Neural progenitor cell (in vitro differentiated cells): Measurements from ENCODE around the gene CHRDL2. TPM values are rescaled to one million over a fixed set of nuclear protein-coding genes. Genes with fewer than 3 reads are reported as not detected.

Experiments used
- DNase-seq: peaks from one replicate; pipeline ENCODE4 v3.0.0-alpha.2; 2016; ENCODE audit warnings: low spot score
- H2AFZ ChIP-seq: fragments of 200-600 bp; sonication (generic); replicated peaks from 2 replicates; pipeline ENCODE4 v1.6.1; 2016; ENCODE audit warnings: antibody characterized with exemption
- H3F3A ChIP-seq: fragments of 200-600 bp; sonication (generic); 2 replicates; pipeline ENCODE4 v1.6.1; 2016; ENCODE audit warnings: antibody characterized with exemption, low read depth
- H3K27ac ChIP-seq: fragments of 200-600 bp; sonication (generic); 2 replicates; pipeline ENCODE4 v1.5.1; 2016; ENCODE audit warnings: mild to moderate bottlenecking
- H3K27me3 ChIP-seq: fragments of 200-600 bp; sonication (generic); 2 replicates; pipeline ENCODE4 v1.6.1; 2016; ENCODE audit warnings: mild to moderate bottlenecking, moderate library complexity
- H3K36me3 ChIP-seq: fragments of 200-600 bp; sonication (generic); 2 replicates; pipeline ENCODE4 v1.5.1; 2016
- H3K4me1 ChIP-seq: fragments of 200-600 bp; sonication (generic); 2 replicates; pipeline ENCODE4 v1.6.1; 2016; ENCODE audit warnings: mixed run types
- H3K4me2 ChIP-seq: fragments of 200-600 bp; sonication (generic); 2 replicates; pipeline ENCODE4 v1.6.1; 2016
- H3K4me3 ChIP-seq: fragments of 200-600 bp; sonication (generic); 2 replicates; pipeline ENCODE4 v1.5.1; 2016
- H3K79me2 ChIP-seq: fragments of 200-600 bp; sonication (generic); 2 replicates; pipeline ENCODE4 v1.6.1; 2016; ENCODE audit warnings: low read depth
- H3K9ac ChIP-seq: fragments of 200-600 bp; sonication (generic); 2 replicates; pipeline ENCODE4 v1.6.1; 2016
- H3K9me3 ChIP-seq: fragments of 200-600 bp; sonication (generic); 2 replicates; pipeline ENCODE4 v1.5.1; 2016; ENCODE audit warnings: low read depth
- H4K20me1 ChIP-seq: fragments of 200-600 bp; sonication (generic); 2 replicates; pipeline ENCODE4 v1.6.1; 2016; ENCODE audit warnings: low read depth
- H3K27ac Mint-ChIP-seq: 3 replicates; pipeline ENCODE4 v1.8.0; 2021; ENCODE audit warnings: mixed read lengths
- H3K27me3 Mint-ChIP-seq: 2 replicates; pipeline ENCODE4 v1.8.0; 2022; ENCODE audit warnings: low read depth, mild to moderate bottlenecking, inconsistent platforms, moderate library complexity, mixed read lengths; ENCODE audit not compliant: insufficient read depth
- H3K36me3 Mint-ChIP-seq: 3 replicates; pipeline ENCODE4 v1.8.0; 2021; ENCODE audit warnings: mixed read lengths
- H3K4me1 Mint-ChIP-seq: 3 replicates; pipeline ENCODE4 v1.8.0; 2021; ENCODE audit warnings: mixed read lengths
- H3K4me3 Mint-ChIP-seq: 3 replicates; pipeline ENCODE4 v1.8.0; 2021; ENCODE audit warnings: mild to moderate bottlenecking, moderate library complexity, mixed read lengths
- H3K9me3 Mint-ChIP-seq: 3 replicates; pipeline ENCODE4 v1.8.0; 2020; ENCODE audit warnings: mixed read lengths
- CTCF ChIP-seq: fragments of 200-600 bp; sonication (generic); IDR thresholded peaks from 2 replicates; pipeline ENCODE4 v1.5.1; 2017; ENCODE audit warnings: antibody characterized with exemption, mild to moderate bottlenecking
- EZH2 ChIP-seq: fragments of 200-600 bp; sonication (generic); IDR thresholded peaks from 2 replicates; pipeline ENCODE4 v1.6.1; 2017; ENCODE audit warnings: antibody characterized with exemption, mild to moderate bottlenecking, moderate library complexity
- EZH2phosphoT487 ChIP-seq: fragments of 200-600 bp; sonication (generic); IDR thresholded peaks from 2 replicates; pipeline ENCODE4 v1.6.1; 2017; ENCODE audit warnings: antibody characterized with exemption
- total RNA-seq: library from RNA; depleted of rRNA; stranded (reverse); fragments of >200 nt; gene quantifications from 2 replicates; pipeline ENCODE4 v1.2.3, GENCODE V29; 2015; ENCODE audit warnings: low replicate concordance

Gene CHRDL2
- total RNA-seq, 1 donor from 2014 or later = not detected

GRCh38 chr11:74777877-74778276, 46.7 kb upstream of the CHRDL2 start:
- H3K27ac ChIP-seq = no peak overlapping the region
- H4K20me1 ChIP-seq = peaks cover 57% of the 10 kb centered on the region
- no peak for TF ChIP-seq EZH2
- no peak for TF ChIP-seq CTCF
- no peak for TF ChIP-seq EZH2phosphoT487

DNA sequence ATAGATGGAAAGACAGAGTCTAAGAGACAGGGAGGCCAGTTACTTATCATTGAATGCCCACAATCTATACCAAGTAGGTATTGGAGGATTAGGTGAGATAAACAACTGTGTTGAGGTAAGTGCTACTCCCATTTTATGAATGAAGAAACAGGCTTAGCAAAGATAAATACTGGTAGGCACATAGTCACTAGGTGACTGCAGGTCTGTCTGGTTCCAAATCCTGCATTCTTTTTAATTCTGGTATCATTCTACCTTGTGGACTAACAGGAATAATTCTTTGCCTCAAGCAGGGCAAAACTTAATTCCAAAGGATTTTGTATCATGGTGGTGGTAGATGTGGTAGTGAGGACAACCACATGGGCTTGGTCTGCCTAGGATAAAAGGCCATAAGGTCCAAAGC, 45.8 kb upstream of the CHRDL2 start:
- TF ChIP-seq EZH2 (no peak), CTCF (no peak), EZH2phosphoT487 (no peak)
- peaks cover 88% of the 10 kb centered on the region for H3K79me2 ChIP-seq
- peaks cover 4% of the 10 kb centered on the region for H3K4me1 Mint-ChIP-seq

More at GRCh38 chr11:74777877-74778276, 46.7 kb upstream of the CHRDL2 start:
- H3K9ac ChIP-seq = no peak overlapping the region
- H3K79me2 ChIP-seq = peaks cover 87% of the 10 kb centered on the region
- Mint-ChIP-seq H3K4me1 (peaks cover 4% of the 10 kb centered on the region), H3K9me3 (no peaks in the 10 kb centered on the region), H3K27me3 (peaks cover 2% of the 10 kb centered on the region), H3K36me3 (peaks cover 7% of the 10 kb centered on the region), H3K4me3 (no peak overlapping the region), H3K27ac (no peak overlapping the region)
- H3K27me3 ChIP-seq = no peaks in the 10 kb centered on the region
- no peaks in the 10 kb centered on the region for H3K36me3 ChIP-seq
- no peak overlapping the region for H2AFZ ChIP-seq
- no peaks in the 10 kb centered on the region for H3K9me3 ChIP-seq
- H3K4me3 ChIP-seq = no peak overlapping the region
- DNase-seq = no peak
- H3F3A ChIP-seq = no peaks in the 10 kb centered on the region
- peaks cover 6% of the 10 kb centered on the region for H3K4me1 ChIP-seq
- H3K4me2 ChIP-seq = no peak overlapping the region

GRCh38 chr11:74776546-74776945, 45.3 kb upstream of the CHRDL2 start:
- TF ChIP-seq EZH2 = no peak
- TF ChIP-seq EZH2phosphoT487 = no peak
- TF ChIP-seq CTCF = no peak
- peaks cover 86% of the 10 kb centered on the region for H3K79me2 ChIP-seq
- no peak overlapping the region for H2AFZ ChIP-seq
- no peak for DNase-seq
- no peaks in the 10 kb centered on the region for H3K27me3 ChIP-seq
- no peaks in the 10 kb centered on the region for H3F3A ChIP-seq
- H3K4me2 ChIP-seq = no peak overlapping the region
- Mint-ChIP-seq H3K4me3 (no peak overlapping the region), H3K9me3 (no peaks in the 10 kb centered on the region), H3K27me3 (peaks cover 2% of the 10 kb centered on the region), H3K36me3 (peaks cover 7% of the 10 kb centered on the region), H3K27ac (no peak overlapping the region), H3K4me1 (peaks cover 4% of the 10 kb centered on the region)
- no peaks in the 10 kb centered on the region for H3K36me3 ChIP-seq
- no peak overlapping the region for H3K27ac ChIP-seq
- no peak overlapping the region for H3K4me3 ChIP-seq
- H3K4me1 ChIP-seq = peaks cover 6% of the 10 kb centered on the region
- peaks cover 60% of the 10 kb centered on the region for H4K20me1 ChIP-seq
- H3K9me3 ChIP-seq = no peaks in the 10 kb centered on the region
- H3K9ac ChIP-seq = no peak overlapping the region

More for the DNA sequence above, 45.8 kb upstream of the CHRDL2 start:
- Histone ChIP-seq H3K27ac (no peak overlapping the region), H3K4me3 (no peak overlapping the region), H2AFZ (no peak overlapping the region), H3F3A (no peaks in the 10 kb centered on the region), H3K9ac (no peak overlapping the region), H3K4me2 (no peak overlapping the region), H4K20me1 (peaks cover 60% of the 10 kb centered on the region), H3K9me3 (no peaks in the 10 kb centered on the region), H3K27me3 (no peaks in the 10 kb centered on the region), H3K4me1 (peaks cover 6% of the 10 kb centered on the region), H3K36me3 (no peaks in the 10 kb centered on the region)
- no peak overlapping the region for H3K4me3 Mint-ChIP-seq
- H3K9me3 Mint-ChIP-seq = no peaks in the 10 kb centered on the region
- peaks cover 2% of the 10 kb centered on the region for H3K27me3 Mint-ChIP-seq
- no peak overlapping the region for H3K27ac Mint-ChIP-seq
- peaks cover 7% of the 10 kb centered on the region for H3K36me3 Mint-ChIP-seq
- DNase-seq = no peak
